ENCODE data around the gene STUB1.

- TF ChIP-seq CTCF (IDR thresholded peaks at IDR 0.05 in 8 of 11, conservative IDR thresholded peaks at IDR 0.05 in 3 of 11) (no peak), POLR2A (IDR thresholded peaks at IDR 0.05) (no peak)
Measured at GRCh38 chr16:638836-639235, 41.4 kb upstream of the STUB1 start.

Measured in spleen (tissue), 7 donors.